HG02852 (cell line): ENCODE measurements around the gene PRR12.

Experiments
- ATAC-seq: cut with Tn5 transposase; IDR thresholded peaks from one replicate; pipeline ENCODE4 v1.9.1; 2021; ENCODE audit warnings: mild to moderate bottlenecking, moderate library complexity; ENCODE audit not compliant: unreplicated experiment

PRR12 gene

GRCh38 chr19:49590971-49591730 lies at the start of gene PRR12:
Gene PRR12 (plus strand): TSS chr19:49591182. CDS start chr19:49591655, 473 bp downstream.
- ATAC-seq: no peak

DNA sequence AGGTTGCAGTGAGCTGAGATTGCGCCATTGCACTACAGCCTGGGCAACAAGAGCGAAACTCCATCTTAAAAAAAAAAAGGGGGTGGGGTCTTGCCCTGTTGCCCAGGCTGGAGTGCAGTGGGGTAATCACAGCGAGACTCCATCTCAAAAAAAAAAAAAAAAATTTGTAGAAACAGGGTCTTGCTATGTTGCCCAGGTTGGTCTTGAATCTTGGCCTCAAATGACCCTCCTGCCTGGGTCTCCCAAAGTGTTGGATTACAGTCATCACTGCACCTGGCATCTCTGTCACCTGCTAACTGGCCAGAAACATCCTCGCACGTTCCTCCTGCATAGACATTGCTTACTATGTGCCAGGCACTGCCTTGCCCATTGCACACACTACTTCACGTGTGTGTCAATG lies 49.1 kb upstream of the PRR12 start:
- no peak for ATAC-seq

DNA sequence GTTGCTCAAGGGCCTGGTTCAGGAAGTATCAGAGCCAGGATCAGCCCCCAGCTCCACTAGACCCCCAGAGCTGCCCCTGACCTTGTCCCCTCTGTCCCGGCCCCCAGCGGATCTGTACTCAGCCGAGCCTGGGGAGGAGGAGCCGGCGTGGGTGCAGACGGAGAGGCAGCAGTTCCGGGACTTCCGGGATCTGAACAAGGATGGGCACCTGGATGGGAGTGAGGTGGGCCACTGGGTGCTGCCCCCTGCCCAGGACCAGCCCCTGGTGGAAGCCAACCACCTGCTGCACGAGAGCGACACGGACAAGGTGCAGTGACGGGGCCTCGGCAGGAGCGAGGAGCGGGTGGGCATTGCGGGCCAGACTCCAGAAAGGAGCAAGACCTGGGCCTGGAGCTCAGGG lies 48.5 kb upstream of the PRR12 start:
- ATAC-seq: no peak

DNA sequence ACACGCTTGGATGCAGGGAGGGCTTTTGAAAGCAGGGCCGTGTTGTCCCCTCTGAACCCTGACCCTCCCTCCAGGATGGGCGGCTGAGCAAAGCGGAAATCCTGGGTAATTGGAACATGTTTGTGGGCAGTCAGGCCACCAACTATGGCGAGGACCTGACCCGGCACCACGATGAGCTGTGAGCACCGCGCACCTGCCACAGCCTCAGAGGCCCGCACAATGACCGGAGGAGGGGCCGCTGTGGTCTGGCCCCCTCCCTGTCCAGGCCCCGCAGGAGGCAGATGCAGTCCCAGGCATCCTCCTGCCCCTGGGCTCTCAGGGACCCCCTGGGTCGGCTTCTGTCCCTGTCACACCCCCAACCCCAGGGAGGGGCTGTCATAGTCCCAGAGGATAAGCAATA lies 48.0 kb upstream of the PRR12 start:
- no peak for ATAC-seq

GRCh38 chr19:49544154-49544553 lies 46.8 kb upstream of the PRR12 start:
- no peak for ATAC-seq

GRCh38 chr19:49546825-49547565 lies 44.0 kb upstream of the PRR12 start:
- ATAC-seq: no peak

GRCh38 chr19:49549045-49549444 lies 41.9 kb upstream of the PRR12 start:
- ATAC-seq: no peak

GRCh38 chr19:49551531-49551930 lies 39.5 kb upstream of the PRR12 start:
- ATAC-seq: no peak

GRCh38 chr19:49552749-49553148 lies 38.2 kb upstream of the PRR12 start:
- no peak for ATAC-seq

DNA sequence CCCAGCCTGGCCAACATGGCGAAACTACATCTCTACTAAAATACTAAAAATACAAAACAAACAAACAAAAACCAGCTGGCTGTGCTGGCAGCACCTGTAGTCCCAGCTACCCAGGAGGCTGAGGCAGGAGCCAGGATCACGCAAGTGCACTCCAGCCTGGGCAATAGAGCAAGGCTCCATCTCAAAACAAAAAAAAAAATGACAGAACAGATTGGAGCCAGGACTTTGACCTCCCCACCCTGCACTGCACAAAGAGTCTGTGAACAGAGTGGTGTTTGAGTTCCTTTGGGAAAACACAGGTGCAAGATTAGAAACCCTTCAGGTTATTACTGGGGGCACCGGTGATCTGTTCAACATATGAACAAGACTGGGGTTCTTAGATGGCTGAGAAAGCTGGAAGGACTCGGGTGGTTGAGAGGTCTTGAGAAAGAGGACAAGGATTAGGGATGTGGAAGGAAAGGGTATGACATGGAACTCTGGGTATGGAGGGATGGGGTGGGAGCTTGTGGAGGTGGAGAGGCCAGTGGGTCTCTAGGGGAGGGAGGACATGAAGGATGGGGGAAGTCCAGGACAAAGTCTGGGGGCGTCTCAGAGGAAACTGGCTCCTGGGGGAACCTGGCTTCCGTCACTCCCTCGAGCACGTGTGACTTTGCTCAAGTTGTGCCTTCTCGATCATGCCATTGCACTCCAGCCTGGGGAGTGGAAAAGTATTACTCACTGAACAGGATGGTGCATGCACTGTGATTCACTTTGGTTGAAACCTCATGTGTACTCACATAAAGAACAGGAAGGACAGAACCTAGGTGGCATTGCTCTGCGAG lies 37.3 kb upstream of the PRR12 start:
- ATAC-seq: no peak

- ATAC-seq: no peak
These were observed 36.2 kb upstream of the PRR12 start for GRCh38 chr19:49554701-49555181.

GRCh38 chr19:49555600-49556411 lies 35.2 kb upstream of the PRR12 start:
- no peak for ATAC-seq

GRCh38 chr19:49556412-49557398 lies 34.3 kb upstream of the PRR12 start:
- ATAC-seq: no peak

- ATAC-seq: no peak
These were observed 33.2 kb upstream of the PRR12 start for GRCh38 chr19:49557641-49558325.

- ATAC-seq: no peak
These were observed 32.4 kb upstream of the PRR12 start for GRCh38 chr19:49558591-49558990.

- no peak for ATAC-seq
These were observed 31.5 kb upstream of the PRR12 start for GRCh38 chr19:49559443-49559842.

DNA sequence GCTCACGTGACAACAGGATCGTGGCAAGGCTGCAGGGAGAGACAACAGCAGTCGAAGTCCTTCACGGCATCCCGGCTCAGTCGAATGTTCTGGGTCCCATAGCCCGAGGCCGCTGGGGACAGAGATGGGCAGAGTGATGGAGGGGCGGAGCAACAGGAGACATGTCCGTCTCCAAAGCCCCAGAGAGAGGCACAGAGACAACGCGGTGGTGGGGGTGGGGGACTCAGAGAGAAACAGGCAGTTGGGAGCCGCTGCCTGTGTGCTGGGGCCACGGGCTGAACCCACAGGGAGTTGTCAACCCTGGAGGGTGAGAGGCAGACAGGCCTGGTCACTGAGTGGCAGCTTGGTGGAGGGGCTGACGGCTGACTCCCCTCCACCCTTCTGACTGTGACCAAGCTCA lies 31.1 kb upstream of the PRR12 start:
- ATAC-seq: no peak

GRCh38 chr19:49560358-49560900 lies 30.6 kb upstream of the PRR12 start:
- no peak for ATAC-seq
